Activated T-cell treated with anti-CD3 and anti-CD28 coated beads, Interleukin-2, amount 50 U/mL, for 4 hours (primary cell): ENCODE results near the gene MLX. TPM values are rescaled to one million over a fixed set of nuclear protein-coding genes. Genes with fewer than 3 reads are reported as not detected.

Experiments used
- ATAC-seq, 2 donors: fragments of 200-7000 bp; cut with Tn5 transposase; one replicate each; pipeline ENCODE4 v1.10.0; 2021
- DNase-seq: peaks from one replicate; pipeline ENCODE4 v3.0.0-alpha.2; 2020
- H3K27me3 Mint-ChIP-seq: one replicate; pipeline ENCODE4 v1.8.0; 2021; ENCODE audit warnings: low read depth, mixed read lengths
- H3K36me3 Mint-ChIP-seq: one replicate; pipeline ENCODE4 v1.8.0; 2022; ENCODE audit warnings: mixed read lengths; ENCODE audit not compliant: insufficient read depth
- H3K4me1 Mint-ChIP-seq: one replicate; pipeline ENCODE4 v1.8.0; 2021; ENCODE audit warnings: low read depth, mixed read lengths
- H3K4me3 Mint-ChIP-seq: one replicate; pipeline ENCODE4 v1.8.0; 2021; ENCODE audit warnings: mild to moderate bottlenecking, moderate library complexity, mixed read lengths
- H3K9me3 Mint-ChIP-seq: one replicate; pipeline ENCODE4 v1.8.0; 2021; ENCODE audit warnings: mixed read lengths
- total RNA-seq, 3 donors: library from RNA; stranded (reverse); gene quantifications; one replicate each; pipeline ENCODE4 v1.2.1, GENCODE V29; 2021

Gene MLX
- total RNA-seq, 3 donors from 2014 or later: 69.3 to 90.1 (median 77.7) TPM

- no peak overlapping the region for H3K4me3 Mint-ChIP-seq
- H3K27me3 Mint-ChIP-seq: no peaks in the 10 kb centered on the region
- no peaks in the 10 kb centered on the region for H3K9me3 Mint-ChIP-seq
- peaks cover 33% of the 10 kb centered on the region for H3K4me1 Mint-ChIP-seq
- peaks cover 2% of the 10 kb centered on the region for H3K36me3 Mint-ChIP-seq
- ATAC-seq (no peak), DNase-seq (no peak)
Measured at GRCh38 chr17:42559075-42559474, 7.8 kb upstream of the MLX start.

- no peaks in the 10 kb centered on the region for H3K27me3 Mint-ChIP-seq
- no peaks in the 10 kb centered on the region for H3K9me3 Mint-ChIP-seq
- ATAC-seq: no peak
- H3K36me3 Mint-ChIP-seq: peaks cover 2% of the 10 kb centered on the region
- DNase-seq: no peak
- peak overlapping the region; percentile 63 for H3K4me3 Mint-ChIP-seq
- H3K4me1 Mint-ChIP-seq: peaks cover 30% of the 10 kb centered on the region
Measured at GRCh38 chr17:42560246-42560645, 6.7 kb upstream of the MLX start.

DNA sequence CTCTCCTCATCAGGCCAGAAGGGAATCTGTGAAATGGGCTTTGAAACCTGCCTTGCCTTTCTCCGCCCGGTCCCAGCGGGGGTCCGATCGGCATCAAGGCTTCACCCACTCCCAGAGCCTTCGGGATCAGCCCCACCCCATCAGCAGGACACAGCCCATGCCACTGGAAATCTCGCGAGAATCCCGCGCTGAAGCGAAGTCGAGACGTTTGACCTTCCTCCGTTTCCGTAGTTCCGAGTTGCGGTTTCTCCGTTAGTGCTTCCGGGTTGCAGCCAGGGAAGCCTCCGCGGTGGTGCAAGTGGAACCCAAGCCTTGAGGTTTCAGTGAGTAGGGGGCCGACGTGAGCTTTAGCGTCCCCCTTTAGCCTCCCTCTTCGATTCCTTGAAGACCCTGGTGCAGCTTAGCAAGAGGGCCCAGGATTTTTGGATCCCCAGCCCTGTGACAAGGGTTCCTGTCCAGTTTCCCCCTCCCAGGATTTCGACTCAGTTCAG is 5.0 kb upstream of the MLX start, which contains the start of gene COASY:
Gene COASY, plus strand, starts transcription at position 252 of the 491 bp plus-strand sequence. CDS start 475 bp downstream, outside the sequence.
- peaks cover 2% of the 10 kb centered on the region for H3K36me3 Mint-ChIP-seq
- ATAC-seq (peak; percentile 70 to 72), DNase-seq (peak; percentile 88)
- no peaks in the 10 kb centered on the region for H3K27me3 Mint-ChIP-seq
- peak within 1 kb of the TSS; percentile 91 for H3K4me3 Mint-ChIP-seq
- peaks cover 32% of the 10 kb centered on the region for H3K4me1 Mint-ChIP-seq
- H3K9me3 Mint-ChIP-seq: no peaks in the 10 kb centered on the region

DNA sequence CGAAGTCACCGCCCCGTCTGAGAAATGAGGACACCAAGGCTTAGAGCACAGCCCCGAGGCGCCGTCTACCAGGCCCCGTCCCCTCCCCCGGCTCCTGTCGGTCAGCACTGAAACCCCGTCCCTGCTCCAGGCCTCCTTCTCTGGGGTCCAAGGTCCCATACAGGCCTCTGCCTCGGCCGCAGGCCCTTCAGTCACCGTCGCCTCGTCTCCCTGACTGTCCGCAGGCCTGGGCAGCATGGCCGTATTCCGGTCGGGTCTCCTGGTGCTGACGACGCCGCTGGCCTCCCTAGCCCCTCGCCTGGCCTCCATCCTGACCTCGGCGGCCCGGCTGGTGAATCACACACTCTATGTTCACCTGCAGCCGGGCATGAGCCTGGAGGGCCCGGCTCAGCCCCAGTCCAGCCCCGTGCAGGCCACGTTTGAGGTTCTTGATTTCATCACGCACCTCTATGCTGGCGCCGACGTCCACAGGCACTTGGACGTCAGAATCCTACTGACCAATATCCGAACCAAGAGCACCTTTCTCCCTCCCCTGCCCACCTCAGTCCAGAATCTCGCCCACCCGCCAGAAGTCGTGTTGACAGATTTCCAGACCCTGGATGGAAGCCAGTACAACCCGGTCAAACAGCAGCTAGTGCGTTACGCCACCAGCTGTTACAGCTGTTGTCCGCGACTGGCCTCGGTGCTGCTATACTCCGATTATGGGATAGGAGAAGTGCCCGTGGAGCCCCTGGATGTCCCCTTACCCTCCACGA is 4.3 kb upstream of the MLX start:
- Mint-ChIP-seq H3K27me3 (no peaks in the 10 kb centered on the region), H3K4me1 (peaks cover 31% of the 10 kb centered on the region), H3K36me3 (peaks cover 2% of the 10 kb centered on the region), H3K9me3 (no peaks in the 10 kb centered on the region), H3K4me3 (peak overlapping the region; percentile 91)
- ATAC-seq (peak; percentile 16 to 19), DNase-seq (no peak)

GRCh38 chr17:42563143-42563509 is 3.8 kb upstream of the MLX start:
- Mint-ChIP-seq H3K36me3 (peaks cover 5% of the 10 kb centered on the region), H3K9me3 (no peaks in the 10 kb centered on the region), H3K4me3 (peak overlapping the region; percentile 91), H3K4me1 (peaks cover 35% of the 10 kb centered on the region), H3K27me3 (no peaks in the 10 kb centered on the region)
- ATAC-seq (no peak), DNase-seq (no peak)

DNA sequence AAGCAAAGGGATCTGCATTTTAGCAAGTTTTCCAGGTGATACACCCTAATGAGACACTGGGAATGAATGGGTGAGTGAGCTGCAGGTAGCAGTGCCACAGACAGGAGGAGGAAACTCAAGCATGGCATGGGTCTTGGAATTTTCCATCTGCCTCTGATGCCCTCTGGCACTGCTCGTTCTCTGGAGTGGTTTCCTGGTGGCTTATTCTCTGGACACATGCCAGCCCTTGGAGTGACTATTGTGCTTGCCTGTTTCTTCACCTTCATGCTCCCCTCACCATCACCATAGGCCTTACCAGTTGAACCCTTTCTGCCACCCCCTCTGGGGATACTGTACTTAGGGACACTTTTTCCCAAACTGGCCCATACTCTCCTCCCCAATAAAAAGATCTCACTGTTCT is 3.4 kb upstream of the MLX start:
- Mint-ChIP-seq H3K9me3 (no peaks in the 10 kb centered on the region), H3K4me3 (peak overlapping the region; percentile 91), H3K36me3 (peaks cover 5% of the 10 kb centered on the region), H3K27me3 (no peaks in the 10 kb centered on the region), H3K4me1 (peaks cover 36% of the 10 kb centered on the region)
- no peak for DNase-seq
- ATAC-seq: no peak

DNA sequence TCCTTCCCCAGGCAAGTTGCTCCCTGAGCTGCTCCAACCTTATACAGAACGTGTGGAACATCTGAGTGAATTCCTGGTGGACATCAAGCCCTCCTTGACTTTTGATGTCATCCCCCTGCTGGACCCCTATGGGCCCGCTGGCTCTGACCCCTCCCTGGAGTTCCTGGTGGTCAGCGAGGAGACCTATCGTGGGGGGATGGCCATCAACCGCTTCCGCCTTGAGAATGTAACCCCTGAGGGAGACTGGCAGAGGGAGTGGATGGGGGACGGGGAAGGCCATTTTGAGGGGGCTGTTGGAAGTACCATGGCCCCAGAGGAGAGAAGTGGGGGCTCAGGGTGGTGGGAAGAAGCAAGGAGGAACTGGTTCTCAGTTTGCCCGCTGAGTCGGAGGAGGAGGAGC is 3.0 kb upstream of the MLX start:
- H3K4me1 Mint-ChIP-seq: peaks cover 38% of the 10 kb centered on the region
- H3K27me3 Mint-ChIP-seq: no peaks in the 10 kb centered on the region
- DNase-seq (no peak), ATAC-seq (no peak)
- peaks cover 7% of the 10 kb centered on the region for H3K36me3 Mint-ChIP-seq
- peak overlapping the region; percentile 91 for H3K4me3 Mint-ChIP-seq
- no peaks in the 10 kb centered on the region for H3K9me3 Mint-ChIP-seq

GRCh38 chr17:42564815-42565522 is 1.9 kb upstream of the MLX start:
- Mint-ChIP-seq H3K9me3 (no peaks in the 10 kb centered on the region), H3K4me3 (peak overlapping the region; percentile 42), H3K27me3 (no peaks in the 10 kb centered on the region), H3K36me3 (peaks cover 9% of the 10 kb centered on the region), H3K4me1 (peaks cover 38% of the 10 kb centered on the region)
- ATAC-seq: no peak
- no peak for DNase-seq

GRCh38 chr17:42565523-42566214 is 1.2 kb upstream of the MLX start:
- DNase-seq (no peak), ATAC-seq (no peak)
- H3K27me3 Mint-ChIP-seq: no peaks in the 10 kb centered on the region
- no peaks in the 10 kb centered on the region for H3K9me3 Mint-ChIP-seq
- H3K4me1 Mint-ChIP-seq: peaks cover 38% of the 10 kb centered on the region
- peak overlapping the region; percentile 96 for H3K4me3 Mint-ChIP-seq
- peaks cover 9% of the 10 kb centered on the region for H3K36me3 Mint-ChIP-seq

DNA sequence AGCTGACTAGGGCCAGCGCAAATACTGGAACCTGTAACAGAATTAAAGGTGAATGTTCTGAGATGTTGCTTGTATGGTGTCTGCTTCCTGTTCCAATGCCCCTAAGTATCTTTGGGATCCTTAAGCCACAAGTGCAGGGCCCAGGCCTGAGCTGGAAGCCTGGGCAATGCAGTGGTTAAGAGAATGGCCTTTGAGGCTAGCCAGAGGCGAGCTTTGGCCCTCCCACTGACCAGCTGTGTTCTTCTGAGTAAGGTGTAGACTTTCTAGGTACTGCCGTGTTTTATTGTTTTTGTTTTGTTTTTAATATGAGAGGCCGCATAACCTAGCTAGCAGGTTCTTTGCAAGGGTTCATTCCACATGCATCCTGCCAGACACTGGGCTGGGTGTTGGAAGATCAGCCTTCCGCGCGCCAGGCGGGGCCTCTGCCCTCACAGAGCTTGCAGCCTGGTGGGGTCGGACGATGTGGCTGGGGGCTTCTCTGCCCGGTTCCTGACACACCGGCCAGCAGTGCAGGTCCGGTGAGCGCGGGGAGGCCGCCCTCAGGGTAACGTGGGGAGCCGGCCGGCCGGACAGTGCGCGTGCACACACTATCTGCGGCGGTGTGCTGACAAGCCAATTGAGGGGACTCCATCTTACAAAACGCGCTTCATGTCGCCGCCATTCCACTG is 551 bp upstream of the MLX start:
- Mint-ChIP-seq H3K9me3 (no peaks in the 10 kb centered on the region), H3K4me3 (peak overlapping the region; percentile 96), H3K36me3 (peaks cover 14% of the 10 kb centered on the region), H3K27me3 (no peaks in the 10 kb centered on the region), H3K4me1 (peaks cover 37% of the 10 kb centered on the region)
- no peak for ATAC-seq
- DNase-seq: no peak

DNA sequence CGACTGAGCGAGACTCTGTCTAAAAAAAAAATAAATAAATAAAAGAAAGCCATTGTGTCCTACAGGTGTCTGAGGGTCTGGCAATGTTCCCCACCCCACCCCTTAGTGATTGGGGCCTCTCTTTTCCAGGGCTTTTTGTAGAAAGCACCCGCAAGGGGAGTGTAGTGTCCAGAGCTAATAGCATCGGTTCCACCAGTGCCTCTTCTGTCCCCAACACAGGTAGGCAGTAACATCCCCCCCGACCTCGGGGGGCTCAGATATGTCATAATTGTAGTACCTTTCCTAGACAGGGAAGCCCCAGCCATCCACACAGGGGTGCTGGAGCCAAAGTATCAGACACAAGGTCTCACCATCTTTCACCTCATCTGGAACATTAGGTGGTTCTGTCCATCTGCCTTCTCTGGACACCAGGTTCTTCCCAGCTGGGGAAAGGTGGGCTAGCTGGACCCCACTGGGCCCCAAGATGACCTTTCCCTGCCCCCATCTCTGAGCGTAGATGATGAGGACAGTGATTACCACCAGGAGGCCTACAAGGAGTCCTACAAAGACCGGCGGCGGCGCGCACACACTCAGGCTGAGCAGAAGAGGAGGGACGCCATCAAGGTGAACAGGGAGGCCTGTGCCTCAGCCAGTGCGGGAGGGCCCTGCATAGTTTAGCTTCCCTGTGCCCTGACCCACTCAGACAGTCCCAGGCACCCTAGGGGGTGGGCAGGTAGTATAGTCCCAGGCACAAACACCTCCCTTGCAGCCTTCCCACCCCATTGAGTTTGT is 1.6 kb downstream of the MLX start:
- no peaks in the 10 kb centered on the region for H3K27me3 Mint-ChIP-seq
- peak overlapping the region; percentile 96 for H3K4me3 Mint-ChIP-seq
- DNase-seq (no peak), ATAC-seq (no peak)
- H3K9me3 Mint-ChIP-seq: no peaks in the 10 kb centered on the region
- peaks cover 22% of the 10 kb centered on the region for H3K4me1 Mint-ChIP-seq
- peaks cover 24% of the 10 kb centered on the region for H3K36me3 Mint-ChIP-seq

- no peak overlapping the region for H3K4me3 Mint-ChIP-seq
- H3K9me3 Mint-ChIP-seq: no peaks in the 10 kb centered on the region
- H3K27me3 Mint-ChIP-seq: no peaks in the 10 kb centered on the region
- H3K36me3 Mint-ChIP-seq: peaks cover 28% of the 10 kb centered on the region
- ATAC-seq: no peak
- H3K4me1 Mint-ChIP-seq: peaks cover 16% of the 10 kb centered on the region
- DNase-seq: no peak
Measured at GRCh38 chr17:42571435-42572225, 4.7 kb downstream of the MLX start.

DNA sequence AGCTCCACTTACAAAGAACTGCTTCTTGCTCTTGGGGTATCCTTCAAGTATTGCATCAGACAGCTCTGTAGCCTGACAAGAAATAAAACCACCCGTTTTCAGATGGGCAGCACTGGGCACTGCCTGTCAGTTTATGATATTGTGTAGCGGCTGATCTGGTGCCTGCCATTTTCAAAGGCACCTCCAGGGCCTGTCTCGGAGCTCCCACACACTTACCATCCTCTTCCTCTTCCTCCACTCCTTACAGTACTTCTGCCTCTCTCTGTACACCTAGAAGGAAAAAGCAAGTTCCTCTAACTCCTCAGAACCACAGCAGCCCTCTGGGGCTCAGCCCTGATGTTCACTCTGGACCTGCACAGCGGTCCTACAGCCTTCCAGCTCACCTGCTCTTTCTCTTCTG is 6.2 kb downstream of the MLX start:
- Mint-ChIP-seq H3K27me3 (no peaks in the 10 kb centered on the region), H3K36me3 (peaks cover 28% of the 10 kb centered on the region), H3K4me1 (peaks cover 15% of the 10 kb centered on the region), H3K4me3 (no peak overlapping the region), H3K9me3 (no peaks in the 10 kb centered on the region)
- ATAC-seq (no peak), DNase-seq (no peak)
